Spleen (tissue), 11 donors: ENCODE data around the gene COL5A1. TPM values are rescaled to one million over a fixed set of nuclear protein-coding genes. Genes with fewer than 3 reads are reported as not detected.

ENCODE experiments used
- DNase-seq: peaks from one replicate; pipeline ENCODE4 v3.0.0-alpha.2; 2020
- H3K27ac ChIP-seq, 8 donors: fragments of 200-600 bp; sonication (generic) in 7 of 8; 1 replicate in 4 of 8; 2 replicates in 4 of 8; pipeline versions ENCODE4 v1.5.0 to v1.8.0; 2016 to 2021; ENCODE audit warnings: inconsistent platforms in 4 of 8, mild to moderate bottlenecking in 4 of 8, moderate library complexity in 1 of 8
- H3K27me3 ChIP-seq, 7 donors: fragments of 200-600 bp; sonication (generic) in 6 of 7; replicated peaks in 1 of 7; 1 replicate in 4 of 7; 2 replicates in 3 of 7; pipeline versions ENCODE4 v1.5.0 to v1.8.0; 2016 to 2021; ENCODE audit warnings: inconsistent platforms in 3 of 7, mild to moderate bottlenecking in 1 of 7
- H3K36me3 ChIP-seq, 6 donors: fragments of 200-600 bp; sonication (generic) in 5 of 6; 1 replicate in 4 of 6; 2 replicates in 2 of 6; pipeline versions ENCODE4 v1.5.0 to v1.8.0; 2016 to 2021; ENCODE audit warnings: inconsistent platforms in 2 of 6
- H3K4me1 ChIP-seq, 6 donors: fragments of 200-600 bp; sonication (generic) in 5 of 6; 1 replicate in 3 of 6; 2 replicates in 3 of 6; pipeline versions ENCODE4 v1.5.0 to v1.8.0; 2016 to 2021; ENCODE audit warnings: inconsistent platforms in 3 of 6
- H3K4me3 ChIP-seq, 8 donors: fragments of 200-600 bp; sonication (generic) in 7 of 8; 1 replicate in 4 of 8; 2 replicates in 4 of 8; pipeline versions ENCODE4 v1.5.0 to v1.8.0; 2016 to 2021; ENCODE audit warnings: inconsistent platforms in 4 of 8, mild to moderate bottlenecking in 4 of 8, moderate library complexity in 2 of 8
- H3K9me3 ChIP-seq, 8 donors: fragments of 200-600 bp; sonication (generic) in 7 of 8; 1 replicate in 4 of 8; 2 replicates in 4 of 8; pipeline versions ENCODE4 v1.5.0 to v1.8.0; 2016 to 2021; ENCODE audit warnings: inconsistent platforms in 4 of 8
- CTCF ChIP-seq, 11 experiments: fragments of 200-600 bp in 7 of 11; fragments of 450-650 bp in 4 of 11; sonication (generic) in 4 of 11; IDR thresholded peaks in 8 of 11; conservative IDR thresholded peaks in 3 of 11; 1 replicate in 7 of 11; 2 replicates in 4 of 11; pipeline versions ENCODE4 v1.4.0 to v1.8.0; 2016 to 2021; ENCODE audit warnings: antibody characterized with exemption in 11 of 11, inconsistent platforms in 4 of 11, mild to moderate bottlenecking in 1 of 11
- POLR2A ChIP-seq, 3 donors: fragments of 450-650 bp; IDR thresholded peaks; one replicate each; pipeline ENCODE4 v1.5.1; 2017; ENCODE audit warnings: antibody characterized with exemption in 3 of 3, mild to moderate bottlenecking in 1 of 3
- POLR2AphosphoS5 ChIP-seq, 3 donors: sonication (generic); formaldehyde crosslinking; IDR thresholded peaks; one replicate each; pipeline ENCODE4 v1.5.1; 2017; ENCODE audit warnings: antibody characterized with exemption in 3 of 3
- WGBS, 5 donors: extraction: QIAGEN DNeasy Blood & Tissue Kit in 3 of 5; methylation state at CpG; one replicate each; pipeline versions ENCODE4 v1.1.5 to v1.1.7; 2013 to 2018; 5-methylcytosine and 5-hydroxymethylcytosine counted together
- intact Hi-C: fragments of 100-400 bp; cut with DNase I; formaldehyde crosslinking; loops from one replicate; pipeline ENCODE4 v1.15.0; 2023; ENCODE audit warnings: low total_unique reads
- polyA plus RNA-seq, 3 donors: library from polyadenylated mRNA; stranded (reverse); fragments of 200-250 nt; gene quantifications; one replicate each; pipeline ENCODE4 v1.2.1, GENCODE V29; 2013
- total RNA-seq, 7 donors: library from RNA; depleted of rRNA in 3 of 7; stranded (reverse); fragments of >200 nt in 3 of 7; fragmentation: NEBNext Ultra II Directional in 4 of 7; extraction: Animal tissue kit (Norgen Biotek cat#: 25700) in 4 of 7; gene quantifications; one replicate each; pipeline versions ENCODE4 v1.1.0 to v1.2.1, GENCODE V29; 2016 to 2021
- donor health status: healthy with polysubstance abuse.
- donor health status: DM: no; HTN: no; CAD: no; lungs with moderate emphysema.
- donor health status: DM: no; HTN: no; CAD: no.
- donor health status: Bipolar disorder and iron deficiency.
- donor health status: healthy.
- donor health status: DM: no; HTN: no; CAD: no.
- donor health status: DM: yes; HTN: yes; CAD: no.

COL5A1 gene
- total and polyA plus RNA-seq, 10 donors, result 2.6 to 50.6 (median 23.7) TPM

DNA sequence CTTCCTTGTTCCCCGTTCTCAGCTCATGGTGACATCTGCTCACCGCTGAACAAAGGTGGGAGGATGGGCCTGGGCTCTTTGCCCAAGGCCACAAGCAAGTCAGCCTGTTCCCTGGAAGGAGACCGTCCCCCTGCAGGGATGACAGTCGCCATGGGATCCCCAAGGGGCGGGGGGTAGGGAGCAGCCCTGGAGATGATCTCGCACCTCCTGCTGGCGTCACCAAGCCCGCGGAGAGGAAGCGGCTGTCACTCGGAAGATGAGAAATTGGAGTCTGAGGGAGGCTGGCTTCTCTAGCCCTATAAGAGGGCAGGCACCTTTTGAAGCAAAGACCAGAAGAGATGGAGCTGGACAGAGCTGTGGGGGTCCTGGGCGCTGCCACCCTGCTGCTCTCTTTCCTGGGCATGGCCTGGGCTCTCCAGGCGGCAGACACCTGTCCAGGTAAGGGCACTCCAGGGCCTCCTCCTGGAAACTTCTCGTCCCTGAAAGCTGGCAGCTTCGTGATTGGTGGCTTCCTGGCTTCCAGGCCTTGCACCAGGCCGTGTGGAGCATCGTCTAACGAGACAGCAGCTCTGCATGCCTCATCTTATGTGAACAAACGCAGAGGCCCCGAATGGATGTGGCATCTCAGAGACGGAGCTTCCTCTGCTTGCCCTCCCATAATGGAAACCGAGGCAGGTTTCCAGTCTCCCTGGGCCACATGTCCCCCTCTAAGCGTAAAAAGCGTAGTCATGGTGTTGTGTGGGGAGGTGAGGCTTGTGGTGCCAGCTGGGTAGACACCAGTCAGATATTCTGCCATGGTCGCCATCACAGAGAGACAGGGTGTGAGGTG, 239.1 kb downstream of the COL5A1 start, which contains the start of gene FCN2:
FCN2 (plus strand) TSS at position 327 of the 829 bp plus-strand sequence; CDS start at position 339, 12 bp downstream.
- no peak for DNase-seq
- H3K27ac ChIP-seq, result no peak within 1 kb of the TSS
- no peaks in the 10 kb centered on the region for H3K36me3 ChIP-seq
- 70 to 82% (median 73%) methylated on average over 25 of the region's 25 CpGs for WGBS, 5 donors
- no peak within 1 kb of the TSS for H3K4me3 ChIP-seq
- no peak for TF ChIP-seq POLR2A (IDR thresholded peaks at IDR 0.05)
- no peak for TF ChIP-seq CTCF (IDR thresholded peaks at IDR 0.05 in 8 of 11, conservative IDR thresholded peaks at IDR 0.05 in 3 of 11)
- no peak for TF ChIP-seq POLR2AphosphoS5 (IDR thresholded peaks at IDR 0.05)
- peaks cover 0 to 31% (median 0%) of the 10 kb centered on the region in 7 donors for H3K27me3 ChIP-seq
- intact Hi-C loops, result no loop called here
- H3K4me1 ChIP-seq, result no peaks in the 10 kb centered on the region
- H3K9me3 ChIP-seq, result no peaks in the 10 kb centered on the region

GRCh38 chr9:134881313-134881670, 239.7 kb downstream of the COL5A1 start:
- Histone ChIP-seq H3K9me3 (no peaks in the 10 kb centered on the region), H3K4me1 (no peaks in the 10 kb centered on the region), H3K4me3 (no peak overlapping the region), H3K36me3 (no peaks in the 10 kb centered on the region), H3K27me3 (peaks cover 0 to 37% (median 0%) of the 10 kb centered on the region in 7 donors), H3K27ac (no peak overlapping the region)
- no peak for TF ChIP-seq POLR2AphosphoS5 (IDR thresholded peaks at IDR 0.05)
- no peak for TF ChIP-seq POLR2A (IDR thresholded peaks at IDR 0.05)
- TF ChIP-seq CTCF (IDR thresholded peaks at IDR 0.05 in 8 of 11, conservative IDR thresholded peaks at IDR 0.05 in 3 of 11), result no peak
- DNase-seq, result no peak
- intact Hi-C loops, result no loop called here
- WGBS, 5 donors, result 91 to 96% (median 93%) methylated on average over 12 to 13 of the region's 13 CpGs

- Histone ChIP-seq H3K27me3 (peaks cover 0 to 45% (median 0%) of the 10 kb centered on the region in 7 donors), H3K4me3 (no peak overlapping the region), H3K27ac (no peak overlapping the region), H3K36me3 (no peaks in the 10 kb centered on the region), H3K4me1 (no peaks in the 10 kb centered on the region), H3K9me3 (no peaks in the 10 kb centered on the region)
- WGBS, 5 donors, result 68 to 97% (median 84%) methylated on average over 3 of the region's 3 CpGs
- no peak for DNase-seq
- intact Hi-C loops, result no loop called here
- TF ChIP-seq CTCF (IDR thresholded peaks at IDR 0.05 in 8 of 11, conservative IDR thresholded peaks at IDR 0.05 in 3 of 11), result no peak
- no peak for TF ChIP-seq POLR2AphosphoS5 (IDR thresholded peaks at IDR 0.05)
- TF ChIP-seq POLR2A (IDR thresholded peaks at IDR 0.05), result no peak
These were observed 240.7 kb downstream of the COL5A1 start for GRCh38 chr9:134882204-134882785.
